K562 (cell line): Measurements from ENCODE around the gene TRIM44. TPM values are rescaled to one million over a fixed set of nuclear protein-coding genes. Genes with fewer than 3 reads are reported as not detected.

Experiments used
- ATAC-seq: fragments of 200-7000 bp; cut with Tn5 transposase; 3 replicates; pipeline ENCODE4 v1.9.1; 2020; ENCODE audit warnings: moderate library complexity
- BruUV-seq: library from RNA; stranded (reverse); fragments of 400-500 nt; replicated peaks from 2 replicates; lab custom pipeline; 2021; lab: Mats Ljungman, UMichigan
- CTCF ChIA-PET: fragments of 300-600 bp; formaldehyde crosslinking; extraction: SDS; loops from one replicate; lab custom pipeline; 2021; ENCODE audit warnings: low intra/inter-chr PET ratio; lab: Yijun Ruan, JAX
- POLR2A ChIA-PET: fragments of 300-600, 350-650 bp; sonication (Branson Sonifier 250); formaldehyde crosslinking; extraction: SDS; loops from one replicate; lab custom pipeline; 2021; ENCODE audit warnings: antibody characterized with exemption, inconsistent platforms; lab: Yijun Ruan, JAX
- DNase-seq, 4 experiments: peaks; one replicate each; pipeline versions ENCODE4 v3.0.0 to v3.0.0-alpha.2; 2011 to 2018; ENCODE audit warnings: low spot score in 3 of 4, mixed read lengths in 3 of 4; ENCODE audit errors: extremely low read depth in 1 of 4
- FAIRE-seq: peaks from 2 replicates; lab custom pipeline; 2011; peaks lifted over from hg19 to GRCh38; lab: Jason Lieb, UNC
- H2AFZ ChIP-seq: 2 replicates; pipeline ENCODE4 v1.6.0; 2011; ENCODE audit warnings: low read depth, low read length, control low read depth, inconsistent platforms
- H3K27ac ChIP-seq: fragments of 200-600 bp; 3 replicates; pipeline ENCODE4 v1.8.0; 2011; ENCODE audit warnings: low read depth, mild to moderate bottlenecking, control low read depth, inconsistent platforms, low read length, moderate library complexity, mixed read lengths; ENCODE audit errors: extremely low read depth
- H3K27me3 ChIP-seq, 2 experiments: fragments of 300-600 bp in 1 of 2; 2 replicates in 1 of 2; 3 replicates in 1 of 2; pipeline versions ENCODE4 v1.6.0 to v1.8.0; 2011; ENCODE audit warnings: inconsistent platforms in 2 of 2, low read length in 2 of 2, mild to moderate bottlenecking in 1 of 2, mixed read lengths in 1 of 2, moderate library complexity in 1 of 2; ENCODE audit not compliant: control insufficient read depth in 2 of 2, insufficient read depth in 2 of 2
- H3K36me3 ChIP-seq: fragments of 300-600 bp; 3 replicates; pipeline ENCODE4 v1.8.0; 2011; ENCODE audit warnings: mild to moderate bottlenecking, low read length, inconsistent platforms; ENCODE audit not compliant: control insufficient read depth, insufficient read depth
- H3K4me1 ChIP-seq, 2 experiments: fragments of 200-600 bp in 1 of 2; replicated peaks in 1 of 2; 2 replicates in 1 of 2; 3 replicates in 1 of 2; pipeline versions ENCODE4 v1.5.1 to v1.8.0; 2011; ENCODE audit warnings: inconsistent platforms in 2 of 2, low read length in 2 of 2, mild to moderate bottlenecking in 1 of 2, mixed read lengths in 1 of 2, moderate library complexity in 1 of 2; ENCODE audit not compliant: control insufficient read depth in 2 of 2, insufficient read depth in 2 of 2
- H3K4me2 ChIP-seq: 2 replicates; pipeline ENCODE4 v1.6.1; 2011; ENCODE audit warnings: low read length, control low read depth, inconsistent platforms, mixed read lengths; ENCODE audit not compliant: insufficient read depth
- H3K4me3 ChIP-seq: fragments of 200-600 bp; sonication (generic), shearing (Covaris generic); 2 replicates; pipeline ENCODE4 v1.5.1; 2016; ENCODE audit warnings: control low read depth, inconsistent platforms
- H3K79me2 ChIP-seq: fragments of 200-600 bp; 3 replicates; pipeline ENCODE4 v1.8.0; 2011; ENCODE audit warnings: low read length, inconsistent platforms; ENCODE audit not compliant: control insufficient read depth, insufficient read depth
- H3K9ac ChIP-seq, 2 experiments: 2 replicates each; pipeline versions ENCODE4 v1.6.0 to v1.6.1; 2011; ENCODE audit warnings: low read depth in 2 of 2, low read length in 2 of 2, control low read depth in 1 of 2, inconsistent platforms in 1 of 2, mild to moderate bottlenecking in 1 of 2, mixed read lengths in 1 of 2; ENCODE audit not compliant: insufficient read depth in 1 of 2
- H3K9me1 ChIP-seq: one replicate; pipeline ENCODE4 v1.6.0; 2011; ENCODE audit warnings: inconsistent platforms, mild to moderate bottlenecking, low read length, moderate library complexity; ENCODE audit not compliant: control insufficient read depth, insufficient read depth
- H3K9me3 ChIP-seq: replicated peaks from 2 replicates; pipeline ENCODE4 v1.5.1; 2011; ENCODE audit warnings: low read depth, low read length, inconsistent platforms; ENCODE audit not compliant: control insufficient read depth, insufficient read depth
- H4K20me1 ChIP-seq: replicated peaks from 2 replicates; pipeline ENCODE4 v1.6.1; 2011; ENCODE audit warnings: low read length, inconsistent platforms, mixed read lengths; ENCODE audit not compliant: control insufficient read depth, insufficient read depth
- BRCA1 ChIP-seq, 2 experiments: fragments of 450-650 bp in 1 of 2; sonication (generic) in 1 of 2; formaldehyde crosslinking in 1 of 2; IDR thresholded peaks; 2 replicates each; pipeline versions ENCODE4 v1.5.0 to v1.6.1; 2017 to 2020; ENCODE audit warnings: mild to moderate bottlenecking in 1 of 2, missing genetic modification reagents in 1 of 2
- BRD9 ChIP-seq: fragments of 450-650 bp; IDR thresholded peaks from 2 replicates; pipeline ENCODE4 v1.6.1; 2018; ENCODE audit warnings: low read depth; ENCODE audit not compliant: partially characterized antibody
- DIDO1 ChIP-seq: fragments of 450-650 bp; IDR thresholded peaks from 2 replicates; pipeline ENCODE4 v1.6.1; 2016; ENCODE audit warnings: low read depth, missing biosample characterization, missing genetic modification characterization
- TEAD2 ChIP-seq: fragments of 450-650 bp; IDR thresholded peaks from 2 replicates; pipeline ENCODE4 v1.6.1; 2016; ENCODE audit warnings: missing genetic modification characterization, control low read depth, missing compliant biosample characterization
- THAP12 ChIP-seq: fragments of 250-450 bp; sonication (Bioruptor Pico); IDR thresholded peaks from 2 replicates; pipeline ENCODE4 v1.9.0; 2021; ENCODE audit warnings: mild to moderate bottlenecking, inconsistent platforms
- ZNF740 ChIP-seq, 3 experiments: fragments of 200-800 bp in 1 of 3; sonication (Bioruptor generic) in 1 of 3; sonication (generic) in 1 of 3; formaldehyde crosslinking in 1 of 3; IDR thresholded peaks; 2 replicates each; pipeline versions ENCODE4 v1.6.1 to v1.8.0; 2016 to 2022; ENCODE audit warnings: mild to moderate bottlenecking in 2 of 3, missing compliant biosample characterization in 2 of 3, missing genetic modification characterization in 2 of 3, missing genetic modification reagents in 1 of 3
- WGBS: fragments of 100-300 bp; shearing (Covaris generic); methylation state at CpG from one replicate; pipeline ENCODE4 v1.1.6; 2016; ENCODE audit warnings: low coverage, mixed read lengths; ENCODE audit not compliant: insufficient coverage; ENCODE audit errors: missing lambda C conversion rate; 5-methylcytosine and 5-hydroxymethylcytosine counted together
- in situ Hi-C: fragments of 300-500 bp; cut with MboI; formaldehyde crosslinking; loops from 4 replicates; pipeline ENCODE4 v1.15.0; 2018; ENCODE audit warnings: inconsistent platforms, mixed read lengths
- intact Hi-C: fragments of 100-400 bp; cut with micrococcal nuclease; formaldehyde crosslinking; loops from 2 replicates; pipeline ENCODE4 v1.14.2; 2022
- polyA plus RNA-seq, 8 experiments: library from polyadenylated mRNA; depleted of rRNA in 4 of 8; stranded (reverse) in 5 of 8; unstranded in 3 of 8; fragments of >200 nt; fragmentation: Nextera tagmentation in 2 of 8; fragmentation: Illumina TruSeq in 1 of 8; extraction: Ambion mirVana in 2 of 8; extraction: Trizol in 1 of 8; gene quantifications; 2 replicates each; pipeline versions ENCODE4 v1.2.1 to v1.2.3, GENCODE V29; 2011 to 2014; ENCODE audit warnings: inconsistent platforms in 1 of 8, missing spikeins in 1 of 8
- total RNA-seq, 7 experiments: library from RNA; depleted of rRNA in 6 of 7; stranded (reverse); fragments of >200 nt in 6 of 7; fragmentation: Illumina TruSeq in 2 of 7; extraction: Trizol in 2 of 7; gene quantifications; 2 replicates each; pipeline versions ENCODE4 v1.2.1 to v1.2.3, GENCODE V29; 2011 to 2021; ENCODE audit warnings: low replicate concordance in 1 of 7

The TRIM44 gene
- total and polyA plus RNA-seq, 9 of the 15 experiments (the other 6 are each of a cell fraction or from before 2014, with no cell fraction given) = 8.3 to 105 (median 37.2) TPM

- no peak overlapping the region for H3K4me3 ChIP-seq
- peaks cover 34% of the 10 kb centered on the region for H3K36me3 ChIP-seq
- no peak overlapping the region for H3K9ac ChIP-seq
- ATAC-seq (no peak), DNase-seq (no peak), FAIRE-seq (no peak)
- intact Hi-C loops = no loop called here
- H3K4me1 ChIP-seq = no peaks in the 10 kb centered on the region
- CTCF ChIA-PET = no interaction called here
- TF ChIP-seq TEAD2 (tag) (no peak), DIDO1 (tag) (no peak), BRCA1 (IDR thresholded peaks at IDR 0.05) (no peak), BRCA1 (CRISPR knock-in tag; IDR thresholded peaks at IDR 0.05) (no peak), THAP12 (CRISPR knock-in tag) (no peak), ZNF740 (CRISPR knock-in tag; IDR thresholded peaks at IDR 0.05) (no peak), ZNF740 (tag; IDR thresholded peaks at IDR 0.05) (no peak), BRD9 (no peak)
- no peaks in the 10 kb centered on the region for H3K9me3 ChIP-seq
- no peak overlapping the region for H3K27ac ChIP-seq
- no peak overlapping the region for H3K4me2 ChIP-seq
- POLR2A ChIA-PET = interaction anchor here (1.0 kb wide), 1 partner anchor 108 kb away, joined by 3 read pairs; no protein-coding TSS in a partner anchor
- no peaks in the 10 kb centered on the region; the same call in 1 of the 2 replicates for H4K20me1 ChIP-seq
- WGBS = 93% methylated on average over 4 of the region's 4 CpGs
- H2AFZ ChIP-seq = no peak overlapping the region
- no peaks in the 10 kb centered on the region for H3K79me2 ChIP-seq
- H3K9me1 ChIP-seq = no peaks in the 10 kb centered on the region
- in situ Hi-C loops = no loop called here
- H3K27me3 ChIP-seq = no peaks in the 10 kb centered on the region; a peak in 1 of 5 replicates
- BruUV-seq = no TSS peak
These were observed 80.3 kb downstream of the TRIM44 start for GRCh38 chr11:35742707-35743454.
